ENCODE data around the gene INVS.
"Not testable (repeated sequence)": the region's sequence is repeated elsewhere in the genome, so short reads cannot be mapped to it uniquely, and the experiment has no call there.

The INVS gene

GRCh38 chr9:100083448-100084127, 15.5 kb upstream of the INVS start:
- no peak for DNase-seq

GRCh38 chr9:100084128-100084453, 15.0 kb upstream of the INVS start:
- no peak for DNase-seq

- no peak for DNase-seq
Observed at GRCh38 chr9:100084734-100085133, 14.3 kb upstream of the INVS start.

GRCh38 chr9:100086097-100086635, 12.9 kb upstream of the INVS start:
- no peak for DNase-seq

- DNase-seq, result peak; percentile 32
Observed at GRCh38 chr9:100087218-100087617, 11.8 kb upstream of the INVS start.

- no peak for DNase-seq
Observed at GRCh38 chr9:100088202-100088601, 10.8 kb upstream of the INVS start.

GRCh38 chr9:100090880-100091279, 8.2 kb upstream of the INVS start:
- DNase-seq, result no peak

GRCh38 chr9:100091650-100092049, 7.4 kb upstream of the INVS start:
- no peak for DNase-seq

GRCh38 chr9:100092066-100092465, 7.0 kb upstream of the INVS start:
- no peak for DNase-seq

- DNase-seq, result not testable (repeated sequence)
Observed at GRCh38 chr9:100094411-100094810, 4.6 kb upstream of the INVS start.

GRCh38 chr9:100096378-100096916, 2.6 kb upstream of the INVS start:
- no peak for DNase-seq

- DNase-seq, result peak; percentile 13
Observed at GRCh38 chr9:100098046-100098886, 777 bp upstream of the INVS start.

GRCh38 chr9:100099722-100100042, 639 bp downstream of the INVS start:
- no peak for DNase-seq

- no peak for DNase-seq
Observed at GRCh38 chr9:100100146-100100667, 1.2 kb downstream of the INVS start.

- DNase-seq, result no peak
Observed at GRCh38 chr9:100101608-100102007, 2.6 kb downstream of the INVS start.

GRCh38 chr9:100104314-100104713, 5.3 kb downstream of the INVS start:
- DNase-seq, result no peak

GRCh38 chr9:100105861-100106260, 6.8 kb downstream of the INVS start:
- DNase-seq, result no peak

GRCh38 chr9:100106616-100107015, 7.6 kb downstream of the INVS start:
- DNase-seq, result no peak

GRCh38 chr9:100108559-100108958, 9.5 kb downstream of the INVS start:
- no peak for DNase-seq

GRCh38 chr9:100111235-100111634, 12.2 kb downstream of the INVS start:
- DNase-seq, result no peak

- no peak for DNase-seq
Observed at GRCh38 chr9:100112677-100113336, 13.8 kb downstream of the INVS start.

- no peak for DNase-seq
Observed at GRCh38 chr9:100117316-100117715, 18.3 kb downstream of the INVS start.

GRCh38 chr9:100120286-100120685, 21.2 kb downstream of the INVS start:
- DNase-seq, result no peak

Data from GF-D8 (cell line).